ENCODE results near the gene SLC22A4. TPM values are rescaled to one million over a fixed set of nuclear protein-coding genes. Genes with fewer than 3 reads are reported as not detected.

The SLC22A4 gene
- total and polyA plus RNA-seq, 2 of the 8 experiments (the other 6 are each of a cell fraction or from before 2014, with no cell fraction given), result 0.45 to 0.60 TPM

- Histone ChIP-seq H3K56ac (replicated peaks; ENCODE audit: insufficient read length, low read depth, low read length) (no peak overlapping the region), H3K79me2 (ENCODE audit: control insufficient read depth in 1 of 2, insufficient read depth in 2 of 2, low read length in 2 of 2) (no peaks in the 10 kb centered on the region), H3K14ac (ENCODE audit: insufficient read length) (no peak overlapping the region), H3K4ac (replicated peaks; ENCODE audit: insufficient read length, low read depth, low read length) (no peak overlapping the region), H3K79me1 (ENCODE audit: low read depth, low read length) (no peaks in the 10 kb centered on the region), H2AK5ac (ENCODE audit: low read depth, low read length) (no peak overlapping the region), H4K8ac (ENCODE audit: extremely low read depth, insufficient read depth, low read length) (no peak overlapping the region), H4K91ac (replicated peaks; ENCODE audit: insufficient read length, low read length) (no peak overlapping the region), H3K4me1 (replicated peaks in 1 of 4; ENCODE audit: control insufficient read depth in 3 of 4, insufficient read depth in 4 of 4, low read length in 3 of 4) (no peaks in the 10 kb centered on the region), H3K36me3 (ENCODE audit: control insufficient read depth in 2 of 4, insufficient read depth in 4 of 4, low read length in 3 of 4) (no peaks in the 10 kb centered on the region; a peak in 1 of 8 replicates), H3K4me2 (ENCODE audit: insufficient read depth in 1 of 2, low read depth in 2 of 2, low read length in 2 of 2) (no peak overlapping the region), H2BK20ac (ENCODE audit: low read length) (no peak overlapping the region), H2BK120ac (replicated peaks; ENCODE audit: low read depth, low read length) (no peak overlapping the region), H3K4me3 (ENCODE audit: extremely low read depth in 1 of 4, insufficient read depth in 2 of 4, low read depth in 3 of 4, low read length in 4 of 4) (no peak overlapping the region), H2AFZ (ENCODE audit: low read length) (no peak overlapping the region), H3K23ac (ENCODE audit: insufficient read length) (no peak overlapping the region), H2BK5ac (ENCODE audit: low read depth, low read length) (no peak overlapping the region), H3K9ac (replicated peaks in 1 of 4; ENCODE audit: extremely low read depth in 1 of 4, low read depth in 3 of 4, low read length in 3 of 4) (no peak overlapping the region), H3K9me3 (ENCODE audit: insufficient read depth in 2 of 2, low read depth in 1 of 2, low read length in 1 of 2) (no peaks in the 10 kb centered on the region), H4K5ac (ENCODE audit: insufficient read length, low read depth, low read length) (no peak overlapping the region), H3K27me3 (replicated peaks in 1 of 4; ENCODE audit: control insufficient read depth in 3 of 4, extremely low read depth in 1 of 4, insufficient read depth in 3 of 4, low read length in 3 of 4) (0 out of 7 replicates have a peak, but pooled peaks cover 0 to 2% (median 0%) of the 10 kb centered on the region in 4 experiments), H3K18ac (ENCODE audit: extremely low read depth, low read length) (no peak overlapping the region), H4K20me1 (replicated peaks in 1 of 2; ENCODE audit: control insufficient read depth in 1 of 2, insufficient read depth in 2 of 2, low read length in 2 of 2) (no peaks in the 10 kb centered on the region), H2BK12ac (ENCODE audit: low read depth, low read length) (no peak overlapping the region), H2BK15ac (ENCODE audit: low read length) (no peak overlapping the region), H3K27ac (ENCODE audit: low read depth, low read length) (no peak overlapping the region), H3K23me2 (ENCODE audit: low read depth, low read length) (no peaks in the 10 kb centered on the region)
- ChIA-PET CTCF (ENCODE audit: partially characterized antibody) (interaction anchor here (1.0 to 3.7 kb wide), 5 partner anchors 10 to 196 kb away, joined by 3 to 23 read pairs (median 3); no protein-coding TSS in a partner anchor), POLR2A (ENCODE audit: partially characterized antibody) (no interaction called here)
- WGBS, 2 experiments (ENCODE audit: extremely low coverage in 1 of 2, insufficient coverage in 1 of 2, insufficient read length in 1 of 2, insufficient replicate concordance in 2 of 2, low coverage in 1 of 2, low lambda C conversion rate in 2 of 2, missing lambda C conversion rate in 1 of 2), result 92% methylated on average over 15 of the region's 16 CpGs; no CpG with 5 or more reads in 1 of the 2 experiments
- DNase-seq (ENCODE audit: low read depth in 1 of 2, low spot score in 2 of 2) (no peak), FAIRE-seq (no peak)
- TF ChIP-seq SP4 (IDR thresholded peaks at IDR 0.05; ENCODE audit: low read length) (no peak), SP1 (IDR thresholded peaks at IDR 0.05; ENCODE audit: low read depth, low read length) (no peak), KDM5A (IDR thresholded peaks at IDR 0.05; ENCODE audit: low read length) (no peak), SIN3A (conservative IDR thresholded peaks at IDR 0.05 in 1 of 2, IDR thresholded peaks at IDR 0.05 in 1 of 2; ENCODE audit: low read depth in 1 of 2, low read length in 2 of 2) (no peak), POU5F1 (IDR thresholded peaks at IDR 0.05; ENCODE audit: low read depth, low read length) (no peak), SIRT6 (IDR thresholded peaks at IDR 0.05; ENCODE audit: low read length) (no peak), CTBP2 (IDR thresholded peaks at IDR 0.05; ENCODE audit: borderline replicate concordance, insufficient read depth, insufficient read length, low read length) (no peak), KDM1A (IDR thresholded peaks at IDR 0.05; ENCODE audit: borderline replicate concordance, low read length) (no peak), RAD21 (IDR thresholded peaks at IDR 0.05 in 1 of 2, conservative IDR thresholded peaks at IDR 0.05 in 1 of 2; ENCODE audit: low read depth in 2 of 2, low read length in 2 of 2) (no peak), CBX5 (IDR thresholded peaks at IDR 0.05; ENCODE audit: low read depth, low read length) (no peak), FOSL1 (IDR thresholded peaks at IDR 0.05; ENCODE audit: insufficient read depth, low read depth, low read length) (no peak)
Measured at GRCh38 chr5:132376694-132377641, 82.8 kb downstream of the SLC22A4 start.

All from H1 (cell line).